NCI-H1417 (cell line): ENCODE results near the gene SAMD4A.

Source experiments
- DNase-seq, 3 experiments: peaks; one replicate each; lab custom pipeline; 2025; lab: John Stamatoyannopoulos, UW

SAMD4A gene

DNA sequence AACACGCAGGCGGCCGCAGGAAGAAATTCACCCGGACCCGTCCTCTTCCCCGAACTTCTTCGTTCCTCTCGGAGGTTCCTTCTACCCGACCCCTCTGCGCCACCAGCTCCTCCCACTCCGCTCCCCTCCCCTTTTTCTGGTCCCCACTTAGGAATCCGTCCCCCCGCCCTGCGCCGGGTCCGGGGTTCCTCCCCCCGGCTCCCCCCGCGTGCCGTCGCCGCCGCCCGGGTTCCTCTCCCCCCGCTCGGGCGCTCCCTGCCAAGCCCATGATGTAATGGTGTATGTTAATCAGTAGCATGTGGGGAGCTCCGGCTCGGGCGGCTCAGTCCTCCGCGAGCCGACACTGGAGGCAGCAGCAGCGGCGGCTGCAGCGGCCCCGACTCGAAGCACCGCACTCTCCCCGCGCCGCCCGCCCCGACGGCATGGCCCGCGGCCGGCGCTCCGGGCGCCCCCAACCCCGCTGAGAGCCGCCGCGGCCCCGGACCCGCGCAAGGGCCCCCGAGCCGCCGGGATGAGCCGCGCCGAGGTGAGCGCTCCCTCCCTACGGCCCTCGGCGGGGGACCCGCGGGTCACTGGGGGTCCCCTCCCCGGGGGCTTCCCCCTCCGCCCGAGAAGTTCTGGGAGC, 1.0 kb upstream of the SAMD4A start:
- peak; percentile 43 to 72 (median 68) for DNase-seq

- peak in 2 of 3 experiments; percentile 69 to 71 for DNase-seq
Observed at GRCh38 chr14:54567224-54567638, 303 bp downstream of the SAMD4A start.

GRCh38 chr14:54567639-54568561, 972 bp downstream of the SAMD4A start:
- peak; percentile 22 to 74 (median 69) for DNase-seq

GRCh38 chr14:54568821-54569595, 2.1 kb downstream of the SAMD4A start:
- no peak for DNase-seq

DNA sequence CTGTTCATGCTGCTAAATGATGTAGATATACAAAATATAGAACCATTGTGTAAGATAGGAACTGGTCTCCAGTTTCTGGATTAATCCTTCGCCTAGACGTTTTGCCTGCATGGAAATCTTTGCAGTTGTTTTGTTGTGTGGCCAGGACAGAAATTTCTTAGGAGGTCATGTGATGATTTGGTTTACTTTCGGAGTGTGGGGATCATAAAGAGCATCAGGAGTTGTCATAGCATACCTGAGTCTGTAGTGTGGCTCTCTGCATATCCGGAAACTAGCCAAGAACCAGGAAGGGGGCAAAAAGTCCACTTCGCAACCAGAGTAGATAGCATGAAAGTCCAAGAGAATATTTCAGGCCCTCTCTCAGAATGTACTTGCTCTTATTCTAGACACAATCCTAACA, 3.1 kb downstream of the SAMD4A start:
- DNase-seq, result no peak

- DNase-seq, result no peak
Observed at GRCh38 chr14:54570631-54571415, 3.9 kb downstream of the SAMD4A start.

- peak in 2 of 3 experiments; percentile 34 to 50 for DNase-seq
Observed at GRCh38 chr14:54572316-54572715, 5.4 kb downstream of the SAMD4A start.

- no peak for DNase-seq
Observed at GRCh38 chr14:54574528-54574927, 7.6 kb downstream of the SAMD4A start.

DNA sequence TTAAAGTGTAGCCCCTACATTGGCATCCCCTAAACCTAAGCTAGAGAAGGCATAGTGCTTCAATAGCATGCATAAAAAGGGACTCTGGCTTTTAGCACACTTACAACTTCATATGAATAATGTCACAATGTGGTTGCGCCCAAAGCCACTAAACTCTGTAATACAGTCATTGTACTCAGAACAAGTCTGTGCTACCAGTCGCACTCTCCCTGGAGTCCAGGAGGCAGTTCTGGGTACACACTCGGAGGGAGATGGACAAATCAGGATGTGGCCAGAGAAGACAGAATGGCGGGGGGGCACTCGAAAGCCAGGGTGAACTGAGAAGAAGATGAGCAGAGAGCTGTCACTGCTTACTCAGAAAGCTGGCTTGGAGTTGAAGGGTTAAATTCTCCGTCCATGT, 10.6 kb downstream of the SAMD4A start:
- no peak for DNase-seq

DNA sequence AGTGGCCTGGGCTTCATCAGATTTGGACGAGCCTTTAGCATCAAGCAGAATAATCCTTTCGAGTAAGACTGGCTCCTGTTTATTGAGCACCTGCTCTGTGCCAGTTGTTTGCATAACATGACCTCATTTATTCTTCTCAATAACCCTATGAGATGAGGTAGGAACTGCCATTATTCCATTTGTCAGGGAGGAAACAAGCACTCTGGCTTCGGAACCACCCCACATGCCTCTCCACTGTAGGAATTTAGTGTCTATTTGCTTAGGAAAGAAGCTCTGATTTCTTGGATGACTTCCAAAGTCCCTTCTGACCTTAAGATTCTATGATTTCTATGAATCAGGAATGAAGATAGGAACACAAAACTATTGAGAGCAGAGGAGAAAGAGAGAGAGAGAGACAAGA, 11.0 kb downstream of the SAMD4A start:
- DNase-seq, result no peak

- no peak for DNase-seq
Observed at GRCh38 chr14:54579621-54580020, 12.7 kb downstream of the SAMD4A start.

GRCh38 chr14:54580933-54581332, 14.0 kb downstream of the SAMD4A start:
- no peak for DNase-seq

GRCh38 chr14:54582334-54582733, 15.4 kb downstream of the SAMD4A start:
- no peak for DNase-seq

DNA sequence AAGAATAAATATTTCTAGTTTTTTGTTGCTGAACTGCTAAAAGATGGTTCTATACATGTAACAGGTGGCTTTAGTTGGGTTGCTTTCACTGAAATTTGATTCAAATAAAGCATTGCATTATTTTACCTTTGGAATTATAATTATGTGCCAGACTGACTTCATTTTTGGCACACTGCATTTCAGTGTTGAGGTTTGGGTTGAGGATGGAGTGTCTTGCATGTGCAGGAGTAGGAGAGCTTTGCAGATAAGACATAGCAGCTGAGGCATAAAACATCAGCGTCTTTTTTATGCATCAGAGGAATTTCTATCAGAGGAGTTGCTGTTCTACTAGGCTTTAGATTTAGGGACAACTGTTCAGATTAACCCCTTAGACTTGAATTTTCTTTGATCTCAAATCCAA, 17.2 kb downstream of the SAMD4A start:
- DNase-seq, result no peak

DNA sequence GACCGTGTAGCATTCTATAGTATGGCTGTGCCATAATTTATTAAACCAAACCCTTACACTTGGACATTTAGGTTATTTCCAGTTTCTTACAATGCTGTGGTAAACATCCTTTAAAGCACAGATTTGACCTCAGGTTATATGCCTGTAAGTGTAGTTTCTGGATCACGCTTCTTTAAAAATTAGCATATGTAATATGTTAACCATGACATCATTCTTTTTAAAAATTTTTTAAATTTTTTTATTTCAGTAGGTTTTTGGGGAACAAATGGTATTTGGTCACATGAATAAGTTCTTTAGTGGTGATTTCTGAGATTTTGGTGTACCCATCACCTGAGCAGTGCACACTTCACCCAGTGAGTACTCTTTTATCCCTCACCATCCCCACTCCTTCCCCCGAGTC, 18.3 kb downstream of the SAMD4A start:
- DNase-seq, result no peak

- no peak for DNase-seq
Observed at GRCh38 chr14:54589076-54589475, 22.1 kb downstream of the SAMD4A start.

DNA sequence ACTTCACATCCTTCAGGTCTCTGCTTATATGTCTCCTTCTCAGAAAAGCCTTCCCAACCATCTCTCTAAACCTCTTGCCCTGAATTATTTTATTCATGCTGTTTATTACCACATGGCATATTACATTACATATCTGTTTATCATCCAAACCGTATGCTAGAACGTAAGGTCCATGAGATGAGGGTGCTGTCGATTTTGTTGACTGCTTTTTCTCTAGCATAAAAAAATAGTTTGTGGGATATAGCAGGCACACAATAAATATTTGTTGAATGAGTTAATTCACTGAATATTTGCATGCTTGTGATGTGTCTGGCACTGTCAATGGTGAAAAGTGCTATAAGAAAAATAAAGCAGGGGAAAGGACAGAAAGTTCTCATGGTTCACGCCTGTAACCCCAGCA, 22.9 kb downstream of the SAMD4A start:
- no peak for DNase-seq

GRCh38 chr14:54590481-54590880, 23.6 kb downstream of the SAMD4A start:
- DNase-seq, result no peak

DNA sequence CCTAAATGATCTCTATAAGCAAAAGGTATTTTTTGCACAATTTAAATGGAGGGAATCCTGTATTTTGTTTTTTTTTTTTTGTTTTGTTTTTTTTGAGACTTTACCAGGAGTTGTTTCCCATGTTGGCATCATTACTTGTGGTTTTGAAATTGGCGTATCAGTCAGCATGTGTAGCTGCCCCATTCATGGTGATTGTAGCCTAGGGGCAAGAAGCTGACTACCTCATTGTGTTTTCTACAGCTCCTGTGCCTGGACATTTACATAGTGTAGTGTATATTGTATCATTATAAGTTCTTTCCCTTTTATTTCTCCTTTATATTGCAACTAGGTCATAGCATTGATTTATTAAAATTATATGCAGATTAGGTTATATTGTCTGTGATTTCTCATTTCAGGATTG, 24.5 kb downstream of the SAMD4A start:
- DNase-seq, result peak in 1 of 3 experiments; percentile 19

DNA sequence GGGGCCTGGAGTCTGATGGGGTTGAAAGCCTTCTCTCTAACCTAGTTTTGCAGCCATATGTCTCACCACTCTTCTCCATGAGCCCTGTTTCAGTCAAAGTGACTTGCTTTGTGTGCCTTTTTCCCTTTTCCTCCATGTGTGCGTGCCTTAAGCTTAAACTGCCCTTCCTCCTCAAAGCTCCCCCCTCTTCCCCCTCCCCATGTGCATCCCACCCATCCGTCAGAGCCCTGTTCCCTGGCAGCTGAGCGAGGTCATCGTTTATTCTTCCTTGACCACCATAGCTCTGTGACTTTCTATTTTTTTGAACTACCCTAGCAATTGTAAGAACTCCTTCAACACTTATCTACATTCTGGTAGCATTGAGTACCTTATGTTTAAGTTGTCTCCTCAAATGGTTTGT, 24.9 kb downstream of the SAMD4A start:
- no peak for DNase-seq

DNA sequence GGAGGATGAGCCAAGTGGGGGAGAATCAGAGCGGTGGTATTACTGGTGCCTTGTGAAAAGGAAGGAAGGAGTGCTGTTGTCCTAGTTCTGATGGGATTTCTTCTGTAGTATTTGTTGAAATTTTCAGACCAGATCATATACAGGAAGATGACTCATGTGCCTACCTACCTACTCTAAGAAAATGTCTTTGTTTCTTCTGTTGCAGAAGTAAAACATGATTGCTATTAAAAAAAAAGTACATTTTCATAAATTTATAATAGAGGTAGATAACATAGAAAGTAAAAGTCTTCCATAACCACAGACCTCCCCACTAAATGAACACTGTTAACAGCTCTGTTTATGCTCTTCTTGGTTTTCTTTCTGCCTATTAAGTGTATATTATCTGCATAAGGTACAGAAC, 26.9 kb downstream of the SAMD4A start:
- no peak for DNase-seq

DNA sequence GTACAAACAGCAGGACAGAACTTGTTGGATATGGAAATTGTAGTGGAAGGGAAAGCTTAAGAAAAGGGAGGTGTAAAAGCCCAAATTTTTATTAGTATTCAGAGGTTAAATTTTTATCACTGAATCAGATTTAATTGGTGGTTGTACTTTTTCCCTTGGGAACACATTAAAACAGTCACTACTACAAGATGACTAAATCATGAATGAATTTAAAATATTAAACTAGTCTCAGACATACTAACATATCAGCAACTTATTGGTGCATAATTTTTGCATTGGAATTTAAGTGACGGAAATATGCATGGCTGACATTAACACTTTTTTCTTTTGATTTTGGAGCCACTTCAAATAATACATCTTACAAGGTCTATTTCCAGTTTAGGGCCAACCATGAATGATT, 27.6 kb downstream of the SAMD4A start:
- DNase-seq, result no peak
